SU-DHL-6 (cell line): ENCODE measurements around the gene HOXA6.

Source experiments
- H2AFZ ChIP-seq: fragments of 200-600 bp; sonication (generic); 2 replicates; pipeline ENCODE4 v1.6.1; 2014; ENCODE audit warnings: low read depth, mild to moderate bottlenecking, moderate library complexity, mixed read lengths, antibody characterized with exemption, low read length; ENCODE audit not compliant: severe bottlenecking
- H3F3A ChIP-seq: fragments of 200-600 bp; shearing (Covaris generic); 2 replicates; pipeline ENCODE4 v1.6.0; 2016; ENCODE audit warnings: antibody characterized with exemption, mild to moderate bottlenecking; ENCODE audit not compliant: insufficient read depth
- H3K27ac ChIP-seq: fragments of 200-600 bp; sonication (generic); 2 replicates; pipeline ENCODE4 v1.5.1; 2016; ENCODE audit warnings: low read depth, mild to moderate bottlenecking, low read length, moderate library complexity, mixed read lengths
- H3K27me3 ChIP-seq: fragments of 200-600 bp; sonication (generic), shearing (Covaris generic); 2 replicates; pipeline ENCODE4 v1.6.0; 2014; ENCODE audit warnings: mild to moderate bottlenecking, low read length
- H3K36me3 ChIP-seq: fragments of 200-600 bp; sonication (generic); 2 replicates; pipeline ENCODE4 v1.6.1; 2014; ENCODE audit warnings: mild to moderate bottlenecking, low read length, mixed read lengths
- H3K4me2 ChIP-seq: fragments of 300-600, 200-600 bp; shearing (Covaris generic), sonication (generic); 2 replicates; pipeline ENCODE4 v1.6.0; 2014; ENCODE audit warnings: low read length, low read depth, mild to moderate bottlenecking; ENCODE audit not compliant: poor library complexity, severe bottlenecking
- H3K4me3 ChIP-seq: fragments of 200-600 bp; sonication (generic); 2 replicates; pipeline ENCODE4 v1.5.1; 2014; ENCODE audit warnings: antibody characterized with exemption, low read length, mild to moderate bottlenecking, mixed read lengths; ENCODE audit not compliant: insufficient read depth, poor library complexity, severe bottlenecking
- H3K79me2 ChIP-seq: fragments of 200-600 bp; sonication (generic); 2 replicates; pipeline ENCODE4 v1.6.1; 2014; ENCODE audit warnings: mild to moderate bottlenecking, low read length, moderate library complexity; ENCODE audit not compliant: insufficient read depth
- H3K9ac ChIP-seq: fragments of 200-600 bp; sonication (generic); 2 replicates; pipeline ENCODE4 v1.7.0; 2014; ENCODE audit warnings: mild to moderate bottlenecking, low read length
- H3K9me2 ChIP-seq: fragments of 200-600 bp; sonication (generic); replicated peaks from 2 replicates; pipeline ENCODE4 v1.6.1; 2014; ENCODE audit warnings: low read length; ENCODE audit not compliant: insufficient read depth
- H3K9me3 ChIP-seq: fragments of 200-600 bp; sonication (generic); 2 replicates; pipeline ENCODE4 v1.6.1; 2014; ENCODE audit warnings: low read length, mixed read lengths; ENCODE audit not compliant: insufficient read depth
- H4K20me1 ChIP-seq: fragments of 200-600 bp; sonication (generic); 2 replicates; pipeline ENCODE4 v1.6.1; 2014; ENCODE audit warnings: low read depth, mild to moderate bottlenecking, antibody characterized with exemption, low read length, moderate library complexity, mixed read lengths
- EZH2phosphoT487 ChIP-seq: fragments of 200-600 bp; sonication (generic), shearing (Covaris generic); conservative IDR thresholded peaks from 2 replicates; pipeline ENCODE4 v1.6.1; 2018; ENCODE audit warnings: mild to moderate bottlenecking, antibody characterized with exemption, low read length, moderate library complexity, mixed read lengths
- TF ChIP-seq, protein P1 (sequence below): fragments of 200-600 bp; sonication (generic); IDR thresholded peaks from one replicate; pipeline ENCODE4 v1.5.1; 2017; ENCODE audit warnings: antibody characterized with exemption, mild to moderate bottlenecking, low read length, moderate library complexity; ENCODE audit not compliant: insufficient read depth, poor library complexity, severe bottlenecking

HOXA6 gene

GRCh38 chr7:27166531-27167505 is 19.2 kb upstream of the HOXA6 start:
- Histone ChIP-seq H3K27ac (no peak overlapping the region), H4K20me1 (no peaks in the 10 kb centered on the region), H3K36me3 (no peaks in the 10 kb centered on the region), H3K4me3 (no peak overlapping the region), H3K9me3 (no peaks in the 10 kb centered on the region), H3K9me2 (no peaks in the 10 kb centered on the region), H3K4me2 (no peak overlapping the region), H3K27me3 (no peaks in the 10 kb centered on the region), H3K9ac (no peak overlapping the region), H3K79me2 (no peaks in the 10 kb centered on the region), H2AFZ (no peak overlapping the region), H3F3A (peaks cover 6% of the 10 kb centered on the region; the same call in 1 of the 2 replicates)
- TF ChIP-seq, protein P1, sequence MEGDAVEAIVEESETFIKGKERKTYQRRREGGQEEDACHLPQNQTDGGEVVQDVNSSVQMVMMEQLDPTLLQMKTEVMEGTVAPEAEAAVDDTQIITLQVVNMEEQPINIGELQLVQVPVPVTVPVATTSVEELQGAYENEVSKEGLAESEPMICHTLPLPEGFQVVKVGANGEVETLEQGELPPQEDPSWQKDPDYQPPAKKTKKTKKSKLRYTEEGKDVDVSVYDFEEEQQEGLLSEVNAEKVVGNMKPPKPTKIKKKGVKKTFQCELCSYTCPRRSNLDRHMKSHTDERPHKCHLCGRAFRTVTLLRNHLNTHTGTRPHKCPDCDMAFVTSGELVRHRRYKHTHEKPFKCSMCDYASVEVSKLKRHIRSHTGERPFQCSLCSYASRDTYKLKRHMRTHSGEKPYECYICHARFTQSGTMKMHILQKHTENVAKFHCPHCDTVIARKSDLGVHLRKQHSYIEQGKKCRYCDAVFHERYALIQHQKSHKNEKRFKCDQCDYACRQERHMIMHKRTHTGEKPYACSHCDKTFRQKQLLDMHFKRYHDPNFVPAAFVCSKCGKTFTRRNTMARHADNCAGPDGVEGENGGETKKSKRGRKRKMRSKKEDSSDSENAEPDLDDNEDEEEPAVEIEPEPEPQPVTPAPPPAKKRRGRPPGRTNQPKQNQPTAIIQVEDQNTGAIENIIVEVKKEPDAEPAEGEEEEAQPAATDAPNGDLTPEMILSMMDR: no peak

DNA sequence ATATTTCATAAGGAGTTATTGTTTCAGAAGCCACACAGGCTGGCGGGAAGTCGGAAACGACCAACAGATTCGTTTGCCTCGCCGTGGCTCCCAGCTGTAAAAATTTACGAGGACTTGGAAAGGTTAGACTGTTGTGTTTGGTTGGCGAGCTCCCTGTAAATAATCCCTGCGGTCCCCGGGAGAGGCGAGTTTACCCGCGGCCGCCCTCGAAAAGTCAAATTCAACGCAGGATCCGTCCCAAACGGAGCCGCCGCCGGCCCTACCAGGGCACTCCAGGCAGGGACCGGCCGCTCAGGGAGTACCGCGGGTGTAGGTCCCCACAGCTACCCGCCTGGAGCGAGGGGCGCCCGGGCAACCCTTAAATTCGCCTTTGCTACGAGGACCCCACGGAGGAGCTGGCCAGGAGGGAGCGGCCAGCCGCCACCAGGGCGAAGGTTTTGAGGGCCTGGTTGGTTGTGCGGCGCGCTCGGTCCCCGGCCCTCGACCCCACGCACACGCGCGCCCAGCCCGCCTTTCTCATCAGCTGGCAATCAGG is 18.5 kb upstream of the HOXA6 start:
- Histone ChIP-seq H3K27ac (no peak overlapping the region), H3K4me3 (no peak overlapping the region), H4K20me1 (no peaks in the 10 kb centered on the region), H2AFZ (no peak overlapping the region), H3K36me3 (no peaks in the 10 kb centered on the region), H3F3A (peaks cover 6% of the 10 kb centered on the region; the same call in 1 of the 2 replicates), H3K9ac (no peak overlapping the region), H3K27me3 (no peaks in the 10 kb centered on the region), H3K9me2 (no peaks in the 10 kb centered on the region), H3K4me2 (no peak overlapping the region), H3K79me2 (no peaks in the 10 kb centered on the region), H3K9me3 (no peaks in the 10 kb centered on the region)
- TF ChIP-seq EZH2phosphoT487: no peak
- TF ChIP-seq, protein P1: no peak

DNA sequence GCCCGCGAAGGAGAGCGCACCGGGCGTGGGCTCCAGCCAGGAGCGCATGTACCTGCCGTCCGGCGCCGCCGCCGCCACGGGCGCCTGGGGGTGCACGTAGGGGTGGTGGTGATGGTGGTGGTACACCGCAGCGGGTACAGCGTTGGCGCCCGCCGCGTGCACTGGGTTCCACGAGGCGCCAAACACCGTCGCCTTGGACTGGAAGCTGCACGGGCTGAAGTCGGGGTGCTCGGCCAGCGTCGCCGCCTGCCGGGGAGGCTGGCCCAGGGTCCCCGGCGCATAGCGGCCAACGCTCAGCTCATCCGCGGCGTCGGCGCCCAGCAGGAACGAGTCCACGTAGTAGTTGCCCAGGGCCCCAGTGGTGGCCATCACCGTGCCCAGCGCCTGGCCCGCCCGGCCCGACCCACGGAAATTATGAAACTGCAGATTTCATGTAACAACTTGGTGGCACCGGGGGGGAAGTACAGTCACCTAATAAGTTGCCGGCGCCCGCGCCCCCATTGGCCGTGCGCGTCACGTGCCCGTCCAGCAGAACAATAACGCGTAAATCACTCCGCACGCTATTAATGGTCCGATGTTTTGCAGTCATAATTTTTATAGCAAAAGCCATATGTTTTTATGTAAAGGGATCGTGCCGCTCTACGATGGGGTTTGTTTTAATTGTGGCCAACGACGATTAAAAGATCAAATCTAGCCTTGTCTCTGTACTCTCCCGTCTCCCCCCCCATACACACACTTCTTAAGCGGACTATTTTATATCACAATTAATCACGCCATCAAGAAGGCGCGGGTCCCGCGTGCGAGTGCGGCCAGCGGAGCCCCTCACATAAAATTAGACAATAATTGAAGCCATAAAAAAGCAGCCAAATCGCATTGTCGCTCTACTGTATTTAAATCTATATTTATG is 17.8 kb upstream of the HOXA6 start, which contains the start of gene HOXA9:
Gene HOXA9 (minus strand): TSS at position 449 of the 907 bp plus-strand sequence. CDS start 80 bp downstream, at position 369.
- no peaks in the 10 kb centered on the region for H3K9me3 ChIP-seq
- H3K36me3 ChIP-seq: no peaks in the 10 kb centered on the region
- H4K20me1 ChIP-seq: no peaks in the 10 kb centered on the region
- no peaks in the 10 kb centered on the region for H3K27me3 ChIP-seq
- no peak within 1 kb of the TSS for H2AFZ ChIP-seq
- TF ChIP-seq EZH2phosphoT487: no peak
- TF ChIP-seq, protein P1: no peak
- H3K4me2 ChIP-seq: no peak within 1 kb of the TSS
- no peak within 1 kb of the TSS for H3K4me3 ChIP-seq
- H3K27ac ChIP-seq: no peak within 1 kb of the TSS
- no peaks in the 10 kb centered on the region for H3K9me2 ChIP-seq
- no peaks in the 10 kb centered on the region for H3K79me2 ChIP-seq
- H3K9ac ChIP-seq: no peak within 1 kb of the TSS
- H3F3A ChIP-seq: peaks cover 6% of the 10 kb centered on the region; the same call in 1 of the 2 replicates
